A549 treated with GW870086 at 1 μM for 4 hours (cell line): ENCODE results near the gene ANKMY2. TPM values are rescaled to one million over a fixed set of nuclear protein-coding genes. Genes with fewer than 3 reads are reported as not detected.

Source experiments
- total RNA-seq: library from RNA; stranded (reverse); fragments of 200-300 nt; extraction: Qiagen RNA extraction; gene quantifications from 5 replicates; pipeline ENCODE4 v1.2.3, GENCODE V29; 2022; ENCODE audit warnings: low read depth

Gene ANKMY2
- 12.6 to 14.8 TPM (median 14.3 TPM) in 5 replicates for total RNA-seq

DNA sequence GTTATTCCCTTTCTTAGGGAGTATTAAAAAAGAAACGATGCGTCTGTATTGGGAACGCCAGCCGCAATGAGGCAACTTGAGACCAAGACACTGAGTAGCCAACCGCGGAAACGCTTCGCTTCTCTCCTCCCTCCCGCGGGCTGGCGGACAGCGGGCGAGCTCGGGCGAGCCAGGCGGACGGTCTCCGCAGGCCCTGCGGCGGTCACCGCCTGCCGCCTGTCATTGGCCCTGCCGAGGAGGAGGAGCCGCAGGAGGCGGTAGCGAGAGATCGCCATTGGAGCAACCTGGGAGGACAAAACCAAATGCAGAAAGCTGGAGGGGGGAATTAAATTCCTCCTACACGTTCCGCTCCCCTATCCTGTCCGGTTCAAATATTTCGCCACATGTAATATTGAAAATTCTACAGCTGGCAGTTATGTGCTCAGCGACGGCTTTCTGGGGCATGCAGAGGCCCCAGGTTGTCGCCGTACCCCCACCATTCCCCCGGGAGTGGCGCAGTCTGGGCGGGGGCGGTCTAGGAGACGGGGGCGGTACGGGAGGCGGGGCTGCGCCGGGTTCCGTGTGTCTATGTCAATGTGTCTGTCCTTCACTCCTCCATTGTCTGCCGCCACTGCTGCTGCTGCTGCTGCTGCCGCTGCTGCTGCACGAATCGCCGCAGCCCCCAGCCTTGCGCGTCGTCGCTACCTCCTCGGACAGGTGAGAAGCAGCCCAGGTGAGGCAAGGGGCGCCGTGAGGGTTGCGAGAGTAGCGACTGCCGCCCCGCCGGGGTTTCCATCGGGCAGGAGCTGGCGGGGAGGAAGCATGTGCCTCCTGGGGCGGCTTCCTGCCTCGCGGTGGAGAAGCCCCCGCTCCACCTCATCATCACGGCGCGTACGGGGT, at the start of gene ANKMY2, which contains the start of gene BZW2:
Gene ANKMY2 (minus strand): TSS at position 162 of the 879 bp plus-strand sequence. CDS start 181 bp downstream, outside the sequence.
Gene BZW2 (plus strand): TSS at position 589 of the 879 bp plus-strand sequence. CDS start 19,263 bp downstream, outside the sequence.

Other genes with a start within 250 kb of the ANKMY2 start
- 0.36 to 0.85 TPM (median 0.59 TPM) in 5 replicates for gene CRPPA, start 224.2 kb downstream of the ANKMY2 start, total RNA-seq
- gene SOSTDC1, start 180.0 kb downstream of the ANKMY2 start, total RNA-seq: not detected in 5 replicates
- not detected in 5 replicates for gene LRRC72, start 118.9 kb downstream of the ANKMY2 start, total RNA-seq
- gene BZW2, start 427 bp upstream of the ANKMY2 start, total RNA-seq: 96.7 to 99.5 TPM (median 97.8 TPM) in 5 replicates
- 13.1 to 19.3 TPM (median 17.6 TPM) in 5 replicates for gene TSPAN13, start 108.0 kb upstream of the ANKMY2 start, total RNA-seq
- gene AGR2, start 159.2 kb upstream of the ANKMY2 start, total RNA-seq: 104 to 168 TPM (median 145 TPM) in 5 replicates
- gene AGR3, start 236.2 kb upstream of the ANKMY2 start, total RNA-seq: not detected in 5 replicates